K562 (cell line): ENCODE data around the gene SOX6. TPM values are rescaled to one million over a fixed set of nuclear protein-coding genes. Genes with fewer than 3 reads are reported as not detected.

Experiments used
- ATAC-seq: fragments of 200-7000 bp; cut with Tn5 transposase; 3 replicates; pipeline ENCODE4 v1.9.1; 2020; ENCODE audit warnings: moderate library complexity
- BruUV-seq: library from RNA; stranded (reverse); fragments of 400-500 nt; replicated peaks from 2 replicates; lab custom pipeline; 2021; lab: Mats Ljungman, UMichigan
- CTCF ChIA-PET: fragments of 300-600 bp; formaldehyde crosslinking; extraction: SDS; loops from one replicate; lab custom pipeline; 2021; ENCODE audit warnings: low intra/inter-chr PET ratio; lab: Yijun Ruan, JAX
- POLR2A ChIA-PET: fragments of 300-600, 350-650 bp; sonication (Branson Sonifier 250); formaldehyde crosslinking; extraction: SDS; loops from one replicate; lab custom pipeline; 2021; ENCODE audit warnings: antibody characterized with exemption, inconsistent platforms; lab: Yijun Ruan, JAX
- DNase-seq, 4 experiments: peaks; one replicate each; pipeline versions ENCODE4 v3.0.0 to v3.0.0-alpha.2; 2011 to 2018; ENCODE audit warnings: low spot score in 3 of 4, mixed read lengths in 3 of 4; ENCODE audit errors: extremely low read depth in 1 of 4
- FAIRE-seq: peaks from 2 replicates; lab custom pipeline; 2011; peaks lifted over from hg19 to GRCh38; lab: Jason Lieb, UNC
- H2AFZ ChIP-seq: 2 replicates; pipeline ENCODE4 v1.6.0; 2011; ENCODE audit warnings: low read depth, low read length, control low read depth, inconsistent platforms
- H3K27ac ChIP-seq: fragments of 200-600 bp; 3 replicates; pipeline ENCODE4 v1.8.0; 2011; ENCODE audit warnings: low read depth, mild to moderate bottlenecking, control low read depth, inconsistent platforms, low read length, moderate library complexity, mixed read lengths; ENCODE audit errors: extremely low read depth
- H3K27me3 ChIP-seq, 2 experiments: fragments of 300-600 bp in 1 of 2; 2 replicates in 1 of 2; 3 replicates in 1 of 2; pipeline versions ENCODE4 v1.6.0 to v1.8.0; 2011; ENCODE audit warnings: inconsistent platforms in 2 of 2, low read length in 2 of 2, mild to moderate bottlenecking in 1 of 2, mixed read lengths in 1 of 2, moderate library complexity in 1 of 2; ENCODE audit not compliant: control insufficient read depth in 2 of 2, insufficient read depth in 2 of 2
- H3K36me3 ChIP-seq: fragments of 300-600 bp; 3 replicates; pipeline ENCODE4 v1.8.0; 2011; ENCODE audit warnings: mild to moderate bottlenecking, low read length, inconsistent platforms; ENCODE audit not compliant: control insufficient read depth, insufficient read depth
- H3K4me1 ChIP-seq, 2 experiments: fragments of 200-600 bp in 1 of 2; replicated peaks in 1 of 2; 2 replicates in 1 of 2; 3 replicates in 1 of 2; pipeline versions ENCODE4 v1.5.1 to v1.8.0; 2011; ENCODE audit warnings: inconsistent platforms in 2 of 2, low read length in 2 of 2, mild to moderate bottlenecking in 1 of 2, mixed read lengths in 1 of 2, moderate library complexity in 1 of 2; ENCODE audit not compliant: control insufficient read depth in 2 of 2, insufficient read depth in 2 of 2
- H3K4me2 ChIP-seq: 2 replicates; pipeline ENCODE4 v1.6.1; 2011; ENCODE audit warnings: low read length, control low read depth, inconsistent platforms, mixed read lengths; ENCODE audit not compliant: insufficient read depth
- H3K4me3 ChIP-seq: fragments of 200-600 bp; sonication (generic), shearing (Covaris generic); 2 replicates; pipeline ENCODE4 v1.5.1; 2016; ENCODE audit warnings: control low read depth, inconsistent platforms
- H3K79me2 ChIP-seq: fragments of 200-600 bp; 3 replicates; pipeline ENCODE4 v1.8.0; 2011; ENCODE audit warnings: low read length, inconsistent platforms; ENCODE audit not compliant: control insufficient read depth, insufficient read depth
- H3K9ac ChIP-seq, 2 experiments: 2 replicates each; pipeline versions ENCODE4 v1.6.0 to v1.6.1; 2011; ENCODE audit warnings: low read depth in 2 of 2, low read length in 2 of 2, control low read depth in 1 of 2, inconsistent platforms in 1 of 2, mild to moderate bottlenecking in 1 of 2, mixed read lengths in 1 of 2; ENCODE audit not compliant: insufficient read depth in 1 of 2
- H3K9me1 ChIP-seq: one replicate; pipeline ENCODE4 v1.6.0; 2011; ENCODE audit warnings: inconsistent platforms, mild to moderate bottlenecking, low read length, moderate library complexity; ENCODE audit not compliant: control insufficient read depth, insufficient read depth
- H3K9me3 ChIP-seq: replicated peaks from 2 replicates; pipeline ENCODE4 v1.5.1; 2011; ENCODE audit warnings: low read depth, low read length, inconsistent platforms; ENCODE audit not compliant: control insufficient read depth, insufficient read depth
- H4K20me1 ChIP-seq: replicated peaks from 2 replicates; pipeline ENCODE4 v1.6.1; 2011; ENCODE audit warnings: low read length, inconsistent platforms, mixed read lengths; ENCODE audit not compliant: control insufficient read depth, insufficient read depth
- ADNP ChIP-seq: fragments of 200-800 bp; sonication (Bioruptor generic); IDR thresholded peaks from 2 replicates; pipeline ENCODE4 v1.6.1; 2016; ENCODE audit warnings: missing genetic modification characterization, missing compliant biosample characterization
- CBX5 ChIP-seq: IDR thresholded peaks from 2 replicates; pipeline ENCODE4 v1.6.1; 2014; ENCODE audit warnings: low read depth, borderline replicate concordance
- CGGBP1 ChIP-seq: fragments of 250-450 bp; sonication (Bioruptor Pico); IDR thresholded peaks from 2 replicates; pipeline ENCODE4 v1.9.0; 2021; ENCODE audit warnings: mild to moderate bottlenecking
- GMEB1 ChIP-seq: fragments of 250-450 bp; sonication (Bioruptor Pico); IDR thresholded peaks from 2 replicates; pipeline ENCODE4 v1.4.0; 2020; ENCODE audit warnings: mild to moderate bottlenecking
- HNRNPK ChIP-seq: fragments of 200-400 bp; formaldehyde crosslinking; IDR thresholded peaks from one replicate; pipeline ENCODE4 v1.6.1; 2018; ENCODE audit warnings: mild to moderate bottlenecking, low read depth, low read length; ENCODE audit not compliant: poor library complexity, severe bottlenecking
- KHSRP ChIP-seq: fragments of 450-650 bp; IDR thresholded peaks from 2 replicates; pipeline ENCODE4 v1.6.1; 2017
- KLF16 ChIP-seq: IDR thresholded peaks from 2 replicates; pipeline ENCODE4 v1.6.1; 2016; ENCODE audit warnings: antibody characterized with exemption
- MAFF ChIP-seq: IDR thresholded peaks from 2 replicates; pipeline ENCODE4 v1.6.1; 2012; ENCODE audit warnings: low read length, improper control_type of control experiment
- MNT ChIP-seq, 2 experiments: fragments of 450-650 bp; conservative IDR thresholded peaks; 2 replicates each; pipeline ENCODE4 v1.6.1; 2017; ENCODE audit warnings: mild to moderate bottlenecking in 2 of 2, moderate library complexity in 2 of 2
- NCOA2 ChIP-seq, 2 experiments: fragments of 450-650 bp; IDR thresholded peaks; 2 replicates each; pipeline ENCODE4 v1.6.1; 2018; ENCODE audit warnings: mild to moderate bottlenecking in 2 of 2, moderate library complexity in 1 of 2; ENCODE audit not compliant: partially characterized antibody in 2 of 2
- NUFIP1 ChIP-seq: fragments of 450-650 bp; IDR thresholded peaks from 2 replicates; pipeline ENCODE4 v1.6.1; 2018; ENCODE audit not compliant: partially characterized antibody
- SETDB1 ChIP-seq: IDR thresholded peaks from one replicate; pipeline ENCODE4 v1.6.1; 2012; ENCODE audit warnings: low read length, control low read depth, inconsistent platforms
- STAT5A ChIP-seq: IDR thresholded peaks from 2 replicates; pipeline ENCODE4 v1.6.1; 2012; ENCODE audit warnings: low read length, inconsistent platforms, borderline replicate concordance
- YBX1 ChIP-seq: fragments of 450-650 bp; IDR thresholded peaks from 2 replicates; pipeline ENCODE4 v1.7.1; 2016; ENCODE audit warnings: mild to moderate bottlenecking
- ZKSCAN8 ChIP-seq: fragments of 200-800 bp; sonication (Bioruptor generic); IDR thresholded peaks from 2 replicates; pipeline ENCODE4 v1.6.1; 2016; ENCODE audit warnings: missing genetic modification characterization, missing compliant biosample characterization
- ZNF133 ChIP-seq: fragments of 250-450 bp; sonication (Bioruptor Pico); IDR thresholded peaks from 2 replicates; pipeline ENCODE4 v1.4.0; 2020; ENCODE audit warnings: mild to moderate bottlenecking
- ZNF324 ChIP-seq: fragments of 250-450 bp; sonication (Bioruptor Pico); IDR thresholded peaks from 2 replicates; pipeline ENCODE4 v1.4.0; 2020; ENCODE audit warnings: mild to moderate bottlenecking
- ZNF507 ChIP-seq: conservative IDR thresholded peaks from 2 replicates; pipeline ENCODE4 v1.6.1; 2017; ENCODE audit warnings: missing genetic modification characterization, missing compliant biosample characterization
- ZNF584 ChIP-seq: fragments of 200-800 bp; sonication (Bioruptor generic); IDR thresholded peaks from 2 replicates; pipeline ENCODE4 v1.6.1; 2016; ENCODE audit warnings: low read depth, mild to moderate bottlenecking, missing genetic modification characterization, missing compliant biosample characterization
- WGBS: fragments of 100-300 bp; shearing (Covaris generic); methylation state at CpG from one replicate; pipeline ENCODE4 v1.1.6; 2016; ENCODE audit warnings: low coverage, mixed read lengths; ENCODE audit not compliant: insufficient coverage; ENCODE audit errors: missing lambda C conversion rate; 5-methylcytosine and 5-hydroxymethylcytosine counted together
- in situ Hi-C: fragments of 300-500 bp; cut with MboI; formaldehyde crosslinking; loops from 4 replicates; pipeline ENCODE4 v1.15.0; 2018; ENCODE audit warnings: inconsistent platforms, mixed read lengths
- intact Hi-C: fragments of 100-400 bp; cut with micrococcal nuclease; formaldehyde crosslinking; loops from 2 replicates; pipeline ENCODE4 v1.14.2; 2022
- polyA plus RNA-seq, 8 experiments: library from polyadenylated mRNA; depleted of rRNA in 4 of 8; stranded (reverse) in 5 of 8; unstranded in 3 of 8; fragments of >200 nt; fragmentation: Nextera tagmentation in 2 of 8; fragmentation: Illumina TruSeq in 1 of 8; extraction: Ambion mirVana in 2 of 8; extraction: Trizol in 1 of 8; gene quantifications; 2 replicates each; pipeline versions ENCODE4 v1.2.1 to v1.2.3, GENCODE V29; 2011 to 2014; ENCODE audit warnings: inconsistent platforms in 1 of 8, missing spikeins in 1 of 8
- total RNA-seq, 7 experiments: library from RNA; depleted of rRNA in 6 of 7; stranded (reverse); fragments of >200 nt in 6 of 7; fragmentation: Illumina TruSeq in 2 of 7; extraction: Trizol in 2 of 7; gene quantifications; 2 replicates each; pipeline versions ENCODE4 v1.2.1 to v1.2.3, GENCODE V29; 2011 to 2021; ENCODE audit warnings: low replicate concordance in 1 of 7

Gene SOX6
- total and polyA plus RNA-seq, 9 of the 15 experiments (the other 6 are each of a cell fraction or from before 2014, with no cell fraction given) = 0.89 to 8.7 (median 5.7) TPM

- intact Hi-C loops = loop anchor here (5.0 kb wide), 1 partner anchor 46 kb away; no protein-coding TSS in a partner anchor
- FAIRE-seq = no peak
These were observed 368.3 kb downstream of the SOX6 start for GRCh38 chr11:15988016-15988550.

More at GRCh38 chr11:15988016-15988550, 368.3 kb downstream of the SOX6 start:
- Histone ChIP-seq H3K9me1 (no peaks in the 10 kb centered on the region), H3K79me2 (no peaks in the 10 kb centered on the region), H3K4me1 (no peaks in the 10 kb centered on the region), H3K36me3 (no peaks in the 10 kb centered on the region), H3K9ac (no peak overlapping the region), H3K27ac (no peak overlapping the region), H3K9me3 (no peaks in the 10 kb centered on the region), H4K20me1 (no peaks in the 10 kb centered on the region), H2AFZ (no peak overlapping the region), H3K27me3 (no peaks in the 10 kb centered on the region), H3K4me2 (no peak overlapping the region), H3K4me3 (no peak overlapping the region)
- TF ChIP-seq NCOA2 (IDR thresholded peaks at IDR 0.05; ENCODE audit: partially characterized antibody in 2 of 2) (no peak), KHSRP (no peak), MAFF (no peak), ZKSCAN8 (CRISPR knock-in tag) (no peak), GMEB1 (no peak), STAT5A (no peak), YBX1 (no peak), ZNF584 (CRISPR knock-in tag) (no peak), CGGBP1 (CRISPR knock-in tag) (no peak), NUFIP1 (no peak), ZNF324 (CRISPR knock-in tag) (no peak), ZNF133 (CRISPR knock-in tag) (no peak), ADNP (tag) (no peak), KLF16 (no peak), SETDB1 (no peak), MNT (conservative IDR thresholded peaks at IDR 0.05) (no peak), CBX5 (no peak), ZNF507 (no peak), HNRNPK (no peak)
- WGBS = 58% methylated on average over 2 of the region's 2 CpGs
- in situ Hi-C loops = no loop called here
- DNase-seq (no peak), ATAC-seq (no peak)
- BruUV-seq = no TSS peak
- ChIA-PET CTCF (no interaction called here), POLR2A (interaction anchor here (1.1 kb wide), 1 partner anchor 9 kb away, joined by 3 read pairs; no protein-coding TSS in a partner anchor)
